Nasal cavity respiratory epithelium epithelial cell of viscerocranial mucosa (primary cell): ENCODE data around the gene VIT. TPM values are rescaled to one million over a fixed set of nuclear protein-coding genes. Genes with fewer than 3 reads are reported as not detected.

Experiments used
- total RNA-seq: library from RNA; depleted of rRNA; stranded (reverse); fragments of >200 nt; gene quantifications from 2 replicates; pipeline ENCODE4 v1.2.3, GENCODE V29; 2014

VIT gene, protein sequence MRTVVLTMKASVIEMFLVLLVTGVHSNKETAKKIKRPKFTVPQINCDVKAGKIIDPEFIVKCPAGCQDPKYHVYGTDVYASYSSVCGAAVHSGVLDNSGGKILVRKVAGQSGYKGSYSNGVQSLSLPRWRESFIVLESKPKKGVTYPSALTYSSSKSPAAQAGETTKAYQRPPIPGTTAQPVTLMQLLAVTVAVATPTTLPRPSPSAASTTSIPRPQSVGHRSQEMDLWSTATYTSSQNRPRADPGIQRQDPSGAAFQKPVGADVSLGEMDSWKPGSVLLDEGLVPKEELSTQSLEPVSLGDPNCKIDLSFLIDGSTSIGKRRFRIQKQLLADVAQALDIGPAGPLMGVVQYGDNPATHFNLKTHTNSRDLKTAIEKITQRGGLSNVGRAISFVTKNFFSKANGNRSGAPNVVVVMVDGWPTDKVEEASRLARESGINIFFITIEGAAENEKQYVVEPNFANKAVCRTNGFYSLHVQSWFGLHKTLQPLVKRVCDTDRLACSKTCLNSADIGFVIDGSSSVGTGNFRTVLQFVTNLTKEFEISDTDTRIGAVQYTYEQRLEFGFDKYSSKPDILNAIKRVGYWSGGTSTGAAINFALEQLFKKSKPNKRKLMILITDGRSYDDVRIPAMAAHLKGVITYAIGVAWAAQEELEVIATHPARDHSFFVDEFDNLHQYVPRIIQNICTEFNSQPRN
- not detected in 2 replicates for total RNA-seq

DNA sequence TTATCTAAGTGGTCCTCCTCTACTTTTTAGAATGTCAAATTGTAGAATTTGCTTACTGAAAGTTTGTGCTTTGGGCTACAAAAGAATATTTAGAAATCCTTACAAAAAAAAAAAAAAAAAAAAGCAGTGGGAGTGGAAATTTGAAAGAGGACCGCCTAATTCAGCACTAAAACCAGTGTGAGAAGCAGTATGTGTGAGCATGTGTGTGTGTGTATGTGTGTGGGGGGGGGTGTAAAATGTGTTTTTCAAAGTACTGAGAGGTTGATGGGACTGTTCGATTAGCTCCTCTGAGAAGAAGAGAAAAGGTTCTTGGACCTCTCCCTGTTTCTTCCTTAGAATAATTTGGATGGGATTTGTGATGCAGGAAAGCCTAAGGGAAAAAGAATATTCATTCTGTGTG is at the start of gene VIT:
Gene VIT, plus strand, starts transcription at position 175 of the 400 bp plus-strand sequence. CDS start 19,664 bp downstream, outside the sequence.

Other genes with a start within 250 kb of the VIT start
- 47.2 and 60.9 TPM in 2 replicates for gene FEZ2, start 98.5 kb upstream of the VIT start, total RNA-seq